Measurements from ENCODE around the gene ARHGAP6. TPM values are rescaled to one million over a fixed set of nuclear protein-coding genes. Genes with fewer than 3 reads are reported as not detected.

ARHGAP6 gene
- polyA plus RNA-seq, 3 donors: 0.31 to 1.1 (median 0.40) TPM

DNA sequence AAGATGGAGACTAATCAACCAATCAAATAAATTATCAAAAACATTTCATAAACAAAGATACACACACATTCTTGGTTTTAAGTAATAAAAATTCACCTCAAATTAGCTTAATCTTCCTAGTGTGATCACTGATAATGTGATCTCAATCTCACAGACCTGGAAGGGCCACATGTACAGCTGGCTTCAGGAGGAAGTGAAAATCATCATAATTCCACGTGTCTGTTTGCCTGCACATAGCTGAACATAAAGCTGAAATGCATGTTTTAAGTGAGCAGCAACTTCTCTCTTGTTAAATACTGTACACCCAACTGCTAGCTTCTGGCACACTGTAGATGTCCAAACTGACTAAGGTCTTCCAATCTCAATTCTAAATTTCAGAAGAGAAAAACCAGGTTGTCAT, 53.8 kb downstream of the ARHGAP6 start:
- 20% methylated on average over 1 of the region's 1 CpG for WGBS (ENCODE audit: insufficient coverage)
- Histone ChIP-seq H3K27ac (ENCODE audit: low read depth in 1 of 2, low read length in 2 of 2) (no peak overlapping the region), H3K4me2 (replicated peaks; ENCODE audit: extremely low read depth, low read length, poor library complexity, severe bottlenecking) (no peak overlapping the region), H3K4me3 (replicated peaks in 1 of 3; ENCODE audit: low read depth in 2 of 3, low read length in 3 of 3) (no peak overlapping the region), H3K27me3 (ENCODE audit: control insufficient read depth in 2 of 2, insufficient read depth in 2 of 2, low read length in 2 of 2) (no peaks in the 10 kb centered on the region), H3K79me2 (ENCODE audit: insufficient read depth, low read length) (no peaks in the 10 kb centered on the region), H3K36me3 (replicated peaks in 1 of 2; ENCODE audit: control insufficient read depth in 1 of 2, insufficient read depth in 2 of 2, low read length in 2 of 2) (no peaks in the 10 kb centered on the region), H2AFZ (ENCODE audit: insufficient read depth, low read depth, low read length, poor library complexity, severe bottlenecking) (no peak overlapping the region), H4K20me1 (ENCODE audit: insufficient read depth, low read length) (no peaks in the 10 kb centered on the region), H3K9ac (ENCODE audit: insufficient read depth, low read length, poor library complexity, severe bottlenecking) (no peak overlapping the region), H3K4me1 (ENCODE audit: control insufficient read depth in 1 of 2, insufficient read depth in 2 of 2, low read length in 2 of 2) (no peaks in the 10 kb centered on the region), H3K9me3 (replicated peaks in 1 of 2; ENCODE audit: control insufficient read depth in 1 of 2, insufficient read depth in 1 of 2, low read length in 2 of 2) (no peaks in the 10 kb centered on the region)
- H3K27me3 Mint-ChIP-seq (ENCODE audit: low read depth in 3 of 3): no peaks in the 10 kb centered on the region
- H3K4me1 Mint-ChIP-seq: no peaks in the 10 kb centered on the region
- H3K9me3 Mint-ChIP-seq: peaks cover 0 to 9% (median 2%) of the 10 kb centered on the region in 7 donors
- intact Hi-C loops (cut with micrococcal nuclease): no loop called here
- H3K27ac Mint-ChIP-seq: no peak overlapping the region
- H3K4me3 Mint-ChIP-seq: no peak overlapping the region
- TF ChIP-seq, protein P1, sequence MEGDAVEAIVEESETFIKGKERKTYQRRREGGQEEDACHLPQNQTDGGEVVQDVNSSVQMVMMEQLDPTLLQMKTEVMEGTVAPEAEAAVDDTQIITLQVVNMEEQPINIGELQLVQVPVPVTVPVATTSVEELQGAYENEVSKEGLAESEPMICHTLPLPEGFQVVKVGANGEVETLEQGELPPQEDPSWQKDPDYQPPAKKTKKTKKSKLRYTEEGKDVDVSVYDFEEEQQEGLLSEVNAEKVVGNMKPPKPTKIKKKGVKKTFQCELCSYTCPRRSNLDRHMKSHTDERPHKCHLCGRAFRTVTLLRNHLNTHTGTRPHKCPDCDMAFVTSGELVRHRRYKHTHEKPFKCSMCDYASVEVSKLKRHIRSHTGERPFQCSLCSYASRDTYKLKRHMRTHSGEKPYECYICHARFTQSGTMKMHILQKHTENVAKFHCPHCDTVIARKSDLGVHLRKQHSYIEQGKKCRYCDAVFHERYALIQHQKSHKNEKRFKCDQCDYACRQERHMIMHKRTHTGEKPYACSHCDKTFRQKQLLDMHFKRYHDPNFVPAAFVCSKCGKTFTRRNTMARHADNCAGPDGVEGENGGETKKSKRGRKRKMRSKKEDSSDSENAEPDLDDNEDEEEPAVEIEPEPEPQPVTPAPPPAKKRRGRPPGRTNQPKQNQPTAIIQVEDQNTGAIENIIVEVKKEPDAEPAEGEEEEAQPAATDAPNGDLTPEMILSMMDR (IDR thresholded peaks at IDR 0.05): no peak
- H3K36me3 Mint-ChIP-seq: no peaks in the 10 kb centered on the region
- DNase-seq: no peak

DNA sequence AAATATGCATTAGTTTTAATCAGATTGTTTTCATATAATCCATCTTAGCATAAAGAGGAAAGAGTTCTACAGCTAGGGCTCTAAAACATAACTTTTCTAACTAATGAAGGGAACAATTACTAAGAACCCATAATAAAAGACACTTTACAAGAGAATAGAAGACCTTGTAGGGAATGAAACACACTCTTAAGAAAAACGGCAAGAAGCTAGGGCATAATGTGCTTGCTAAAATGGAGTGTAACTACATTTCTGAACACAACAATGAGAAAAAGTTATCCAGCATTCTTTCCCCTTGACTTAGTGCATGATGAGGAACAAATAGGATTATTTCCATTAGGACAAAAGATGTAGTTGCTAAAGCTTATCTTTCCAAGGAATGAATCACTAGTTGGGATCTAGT, 54.6 kb downstream of the ARHGAP6 start:
- H3K4me2 ChIP-seq (replicated peaks; ENCODE audit: extremely low read depth, low read length, poor library complexity, severe bottlenecking): no peak overlapping the region
- H3K27ac ChIP-seq (ENCODE audit: low read depth in 1 of 2, low read length in 2 of 2): no peak overlapping the region
- no peaks in the 10 kb centered on the region for H3K4me1 ChIP-seq (ENCODE audit: control insufficient read depth in 1 of 2, insufficient read depth in 2 of 2, low read length in 2 of 2)
- intact Hi-C loops (cut with micrococcal nuclease): no loop called here
- no peaks in the 10 kb centered on the region for H3K4me1 Mint-ChIP-seq
- WGBS (ENCODE audit: insufficient coverage): no CpG with 5 or more reads among the region's 1 CpG
- no peaks in the 10 kb centered on the region for H3K9me3 ChIP-seq (replicated peaks in 1 of 2; ENCODE audit: control insufficient read depth in 1 of 2, insufficient read depth in 1 of 2, low read length in 2 of 2)
- DNase-seq: no peak
- no peak overlapping the region for H2AFZ ChIP-seq (ENCODE audit: insufficient read depth, low read depth, low read length, poor library complexity, severe bottlenecking)
- H3K36me3 ChIP-seq (replicated peaks in 1 of 2; ENCODE audit: control insufficient read depth in 1 of 2, insufficient read depth in 2 of 2, low read length in 2 of 2): no peaks in the 10 kb centered on the region
- no peak overlapping the region for H3K9ac ChIP-seq (ENCODE audit: insufficient read depth, low read length, poor library complexity, severe bottlenecking)
- peaks cover 0 to 9% (median 2%) of the 10 kb centered on the region in 7 donors for H3K9me3 Mint-ChIP-seq
- no peaks in the 10 kb centered on the region for H3K36me3 Mint-ChIP-seq
- no peak overlapping the region for H3K27ac Mint-ChIP-seq
- no peak overlapping the region for H3K4me3 Mint-ChIP-seq
- TF ChIP-seq, protein P1 (IDR thresholded peaks at IDR 0.05): no peak
- no peaks in the 10 kb centered on the region for H4K20me1 ChIP-seq (ENCODE audit: insufficient read depth, low read length)
- no peaks in the 10 kb centered on the region for H3K27me3 Mint-ChIP-seq (ENCODE audit: low read depth in 3 of 3)
- H3K27me3 ChIP-seq (ENCODE audit: control insufficient read depth in 2 of 2, insufficient read depth in 2 of 2, low read length in 2 of 2): no peaks in the 10 kb centered on the region
- H3K4me3 ChIP-seq (replicated peaks in 1 of 3; ENCODE audit: low read depth in 2 of 3, low read length in 3 of 3): no peak overlapping the region
- no peaks in the 10 kb centered on the region for H3K79me2 ChIP-seq (ENCODE audit: insufficient read depth, low read length)
